Measurements from ENCODE around the gene NXF1. TPM values are rescaled to one million over a fixed set of nuclear protein-coding genes. Genes with fewer than 3 reads are reported as not detected.

NXF1 gene
- total and polyA plus RNA-seq, 2 of the 13 experiments (the other 11 are each of a cell fraction or from before 2014, with no cell fraction given), result 30.4 to 30.9 TPM

- TF ChIP-seq MIER2 (CRISPR knock-in tag; IDR thresholded peaks at IDR 0.05) (0 out of 2 replicates have a peak, but pooled peaks have one; percentile 19), RAD21 (CRISPR knock-in tag; IDR thresholded peaks at IDR 0.05) (no peak; the same call in 1 of the 2 replicates), SNAI1 (CRISPR knock-in tag; IDR thresholded peaks at IDR 0.05; ENCODE audit: borderline replicate concordance) (no peak), ZNF703 (CRISPR knock-in tag; IDR thresholded peaks at IDR 0.05; ENCODE audit: borderline replicate concordance) (no peak), GMEB2 (CRISPR knock-in tag; IDR thresholded peaks at IDR 0.05; ENCODE audit: low read depth) (no peak), JUNB (CRISPR knock-in tag; IDR thresholded peaks at IDR 0.05; ENCODE audit: borderline replicate concordance) (no peak), ZNF460 (CRISPR knock-in tag; IDR thresholded peaks at IDR 0.05; ENCODE audit: borderline replicate concordance) (no peak), FOXP1 (IDR thresholded peaks at IDR 0.05) (no peak), FOXP1 (CRISPR knock-in tag; IDR thresholded peaks at IDR 0.05) (no peak), ZNF496 (CRISPR knock-in tag; IDR thresholded peaks at IDR 0.05; ENCODE audit: insufficient replicate concordance) (no peak), ZBTB37 (CRISPR knock-in tag; IDR thresholded peaks at IDR 0.05) (no peak), CENPX (CRISPR knock-in tag; IDR thresholded peaks at IDR 0.05) (no peak), ZNF782 (CRISPR knock-in tag; IDR thresholded peaks at IDR 0.05; ENCODE audit: borderline replicate concordance) (peak; percentile 65; the same call in 1 of the 2 replicates), SP1 (IDR thresholded peaks at IDR 0.05) (0 out of 2 replicates have a peak, but pooled peaks have one; percentile 43), SP1 (CRISPR knock-in tag; IDR thresholded peaks at IDR 0.05) (peak; percentile 84), ZNF275 (CRISPR knock-in tag; IDR thresholded peaks at IDR 0.05; ENCODE audit: borderline replicate concordance) (no peak), HMGXB4 (CRISPR knock-in tag; IDR thresholded peaks at IDR 0.05; ENCODE audit: borderline replicate concordance in 1 of 2, low read depth in 1 of 2) (peak; percentile 22 to 53; a peak in 2 of 4 replicates), ZNF691 (CRISPR knock-in tag; IDR thresholded peaks at IDR 0.05; ENCODE audit: borderline replicate concordance, low read depth) (peak; percentile 43; the same call in 1 of the 2 replicates), ZNF33A (CRISPR knock-in tag; IDR thresholded peaks at IDR 0.05; ENCODE audit: borderline replicate concordance) (no peak), ZNF484 (CRISPR knock-in tag; IDR thresholded peaks at IDR 0.05; ENCODE audit: borderline replicate concordance, low read depth) (no peak), JARID2 (CRISPR knock-in tag; IDR thresholded peaks at IDR 0.05; ENCODE audit: insufficient replicate concordance) (no peak), NR2C2 (CRISPR knock-in tag; IDR thresholded peaks at IDR 0.05; ENCODE audit: borderline replicate concordance) (peak; percentile 98)
Measured at GRCh38 chr11:62771144-62772021, 33.9 kb downstream of the NXF1 start, which contains the start of gene TAF6L (continued).
